NCI-H526 treated with DMSO at 0.1 percent for 48 hours (cell line): ENCODE data around the gene PRICKLE3.

Experiments used
- DNase-seq: peaks from one replicate; lab custom pipeline; 2025; lab: John Stamatoyannopoulos, UW

The PRICKLE3 gene

DNA sequence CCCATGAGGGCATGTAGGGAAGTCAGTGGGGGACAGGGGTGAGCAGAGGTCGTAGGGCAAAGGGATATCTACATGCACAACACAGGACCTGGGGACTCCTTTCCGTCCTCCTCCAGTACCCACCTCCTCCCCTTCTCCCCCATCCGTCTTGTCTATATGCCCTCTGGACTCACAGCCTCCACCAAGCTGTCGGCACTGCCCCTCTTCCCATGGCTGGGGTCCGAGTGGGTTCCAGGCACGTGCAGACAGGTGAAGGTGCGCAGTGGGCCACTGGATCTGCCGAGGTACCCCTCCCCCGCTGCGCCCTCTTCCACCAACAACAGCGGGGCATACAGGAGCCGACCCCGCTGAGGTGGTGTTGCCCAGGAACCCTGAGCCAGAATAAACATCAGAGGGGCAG, 19.3 kb upstream of the PRICKLE3 start:
- DNase-seq: no peak

DNA sequence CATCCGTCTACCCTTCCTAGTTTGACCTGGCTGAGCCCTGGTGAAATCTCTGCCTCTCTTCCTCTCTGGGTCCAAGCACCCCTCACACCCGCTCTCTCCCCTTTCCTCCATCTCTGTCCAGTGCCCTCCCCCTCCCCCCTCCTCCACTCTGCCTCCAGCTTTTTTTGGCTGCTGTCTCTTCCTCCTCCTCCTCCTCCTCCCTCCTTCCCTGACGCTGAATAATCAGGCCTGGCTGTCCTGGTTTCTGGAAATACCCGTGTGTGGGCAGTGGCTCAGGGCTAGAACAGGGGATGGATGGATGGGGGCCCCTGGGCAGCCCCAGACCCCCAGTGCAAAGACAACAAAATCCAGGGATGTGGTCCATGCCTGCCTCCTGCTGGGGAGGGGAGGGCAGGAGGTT, 18.5 kb upstream of the PRICKLE3 start:
- no peak for DNase-seq

DNA sequence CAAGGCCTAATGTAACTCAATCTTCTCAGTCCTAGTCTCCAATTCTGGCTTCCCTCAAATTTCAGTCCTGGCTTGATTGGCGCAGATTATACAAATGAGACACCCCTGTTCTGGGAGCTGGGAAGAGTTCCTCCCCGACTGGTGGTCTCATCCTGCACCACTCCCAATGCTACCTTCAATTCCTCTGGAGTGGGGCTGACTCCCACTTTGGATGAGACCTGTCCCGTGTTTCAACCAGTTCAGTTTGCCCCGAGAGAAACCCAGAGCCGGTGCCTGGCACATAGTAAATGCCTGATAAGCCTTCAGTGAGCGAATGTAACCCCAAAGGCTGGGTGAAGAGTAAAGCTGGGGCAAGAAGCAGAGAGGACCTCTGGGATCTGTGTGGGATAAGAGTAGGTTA, 17.8 kb upstream of the PRICKLE3 start:
- DNase-seq: no peak

DNA sequence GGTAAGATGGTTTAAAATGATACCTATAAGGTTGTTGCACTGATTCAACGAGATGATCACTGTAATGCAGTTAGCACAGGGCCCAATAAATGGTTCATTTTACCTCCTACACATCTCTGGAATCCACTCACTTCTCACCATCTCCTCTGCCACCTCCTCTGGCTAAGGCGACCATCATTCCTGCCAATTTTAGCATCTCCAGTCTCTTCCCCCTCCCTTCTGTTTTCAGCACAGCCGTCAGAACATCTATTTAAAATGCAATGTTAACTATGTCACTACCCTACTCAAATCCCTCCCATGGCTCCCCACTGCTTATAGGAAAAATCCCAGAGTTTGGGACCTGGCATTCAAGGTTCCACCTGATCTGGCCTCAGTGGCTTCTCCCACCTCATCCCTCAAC, 17.4 kb upstream of the PRICKLE3 start:
- DNase-seq: no peak

DNA sequence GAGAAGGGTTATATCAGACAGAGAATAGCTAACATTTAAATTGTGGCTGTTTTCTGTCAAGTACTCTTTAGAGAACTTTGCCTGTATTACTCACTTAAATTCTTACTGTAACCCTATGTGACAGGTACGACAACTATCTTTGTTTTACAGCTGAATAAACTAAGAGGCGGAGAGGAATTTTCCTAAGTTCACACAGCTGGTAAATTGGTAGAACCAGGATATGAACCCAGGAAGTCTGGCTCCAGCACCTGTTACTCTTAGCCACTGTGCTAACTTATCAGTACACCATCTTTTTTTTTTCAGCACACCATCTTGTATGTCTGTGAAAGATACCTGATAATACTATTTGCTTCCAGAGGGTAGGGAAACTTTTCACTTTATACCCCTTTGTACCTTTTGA, 15.8 kb upstream of the PRICKLE3 start:
- DNase-seq: peak; percentile 74

DNA sequence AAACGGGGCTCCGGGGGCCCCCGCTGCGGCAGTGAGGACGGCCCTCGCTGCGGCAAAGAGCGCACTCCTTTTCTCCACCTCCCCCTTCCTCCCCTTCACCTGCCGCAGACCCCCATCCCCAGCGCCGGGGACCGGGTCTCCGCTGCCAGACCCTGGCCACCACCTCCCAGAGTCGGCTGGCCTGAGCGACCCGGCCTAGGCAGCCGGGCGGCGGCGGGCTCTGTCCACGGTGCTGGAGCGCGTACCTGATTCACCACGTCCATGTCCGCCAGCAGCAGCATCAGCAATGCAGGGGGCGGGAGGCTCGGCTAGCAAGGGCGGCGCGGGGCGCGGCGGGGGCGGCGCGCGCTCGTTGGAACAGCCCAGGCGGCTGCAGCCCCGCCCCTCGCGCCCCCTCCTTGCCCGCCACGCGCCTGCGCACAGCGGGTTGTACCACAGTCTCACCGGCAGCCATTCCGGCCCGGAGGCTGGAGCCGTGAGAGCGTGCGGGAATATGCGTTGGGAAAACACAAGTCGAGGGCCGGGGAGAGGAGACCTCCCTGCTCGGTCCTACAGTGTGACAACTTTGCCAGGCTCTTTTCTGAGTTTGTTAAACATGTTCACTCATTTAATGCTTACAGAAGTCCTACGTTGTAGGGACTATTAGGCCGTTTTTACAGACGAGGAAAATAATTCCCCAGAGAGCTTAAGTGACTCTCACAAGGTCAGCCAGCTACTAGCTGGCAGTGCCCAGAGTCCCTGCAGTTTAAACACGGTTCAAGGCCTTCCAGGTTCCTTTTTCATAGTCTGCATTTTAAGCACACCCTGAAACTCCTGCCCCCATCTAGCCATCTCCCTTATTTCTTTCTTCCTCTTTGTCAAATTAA, 14.0 kb upstream of the PRICKLE3 start, which contains the start of gene SYP:
Gene SYP, minus strand, starts transcription at position 288 of the 866 bp plus-strand sequence. Its CDS starts 7 bp downstream, at position 281.
- DNase-seq: peak; percentile 55

DNA sequence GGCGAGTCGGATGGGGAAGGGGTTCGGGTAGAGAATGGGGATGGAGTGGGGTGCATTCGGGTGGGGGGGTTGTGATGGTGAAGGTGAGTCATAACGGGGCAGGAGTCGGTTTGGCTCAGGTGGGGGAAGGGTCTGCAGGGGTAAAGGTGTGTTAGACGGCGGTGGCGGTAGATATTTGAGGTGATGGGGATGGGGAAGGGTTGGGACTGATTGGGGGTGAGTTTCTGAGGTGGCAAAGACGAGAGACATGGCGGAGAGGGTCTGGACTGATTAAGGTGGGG, 13.1 kb upstream of the PRICKLE3 start:
- no peak for DNase-seq

DNA sequence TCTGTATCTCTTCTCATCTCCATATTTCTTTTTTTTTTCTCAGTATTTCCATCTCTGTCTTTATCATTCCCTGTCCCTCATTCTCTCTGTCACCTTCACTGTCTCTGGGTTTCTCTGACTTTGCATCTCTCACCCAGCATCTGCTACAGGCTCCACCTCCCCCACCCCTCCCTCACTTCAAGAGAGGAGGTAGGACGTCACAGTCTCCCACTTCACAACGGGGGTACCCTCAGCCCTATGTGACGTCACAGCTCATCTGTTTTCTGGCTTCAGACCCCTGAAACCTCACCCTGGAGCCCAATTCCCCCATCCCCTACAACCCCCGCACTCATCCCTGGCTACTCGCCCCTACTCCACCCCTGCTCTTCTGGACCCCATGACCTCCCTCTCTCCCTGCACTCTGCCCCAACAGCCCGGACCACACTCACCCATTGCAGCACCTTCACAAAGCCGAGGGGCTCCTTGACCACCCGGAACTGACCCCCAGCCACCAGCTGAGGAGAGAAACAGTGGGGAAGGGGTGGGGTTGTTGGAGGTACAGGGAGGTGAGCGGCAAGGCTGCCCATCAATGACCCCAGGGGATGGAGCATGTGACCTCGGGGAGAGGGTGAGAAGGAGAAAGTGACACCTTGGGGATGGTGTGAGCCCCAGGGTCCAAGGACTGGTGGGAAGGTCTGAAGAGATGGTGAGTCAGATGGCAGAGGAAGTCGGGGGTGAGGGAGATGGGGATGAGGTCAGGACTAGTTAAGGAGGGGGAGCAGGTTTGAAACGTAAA, 12.6 kb upstream of the PRICKLE3 start:
- no peak for DNase-seq

DNA sequence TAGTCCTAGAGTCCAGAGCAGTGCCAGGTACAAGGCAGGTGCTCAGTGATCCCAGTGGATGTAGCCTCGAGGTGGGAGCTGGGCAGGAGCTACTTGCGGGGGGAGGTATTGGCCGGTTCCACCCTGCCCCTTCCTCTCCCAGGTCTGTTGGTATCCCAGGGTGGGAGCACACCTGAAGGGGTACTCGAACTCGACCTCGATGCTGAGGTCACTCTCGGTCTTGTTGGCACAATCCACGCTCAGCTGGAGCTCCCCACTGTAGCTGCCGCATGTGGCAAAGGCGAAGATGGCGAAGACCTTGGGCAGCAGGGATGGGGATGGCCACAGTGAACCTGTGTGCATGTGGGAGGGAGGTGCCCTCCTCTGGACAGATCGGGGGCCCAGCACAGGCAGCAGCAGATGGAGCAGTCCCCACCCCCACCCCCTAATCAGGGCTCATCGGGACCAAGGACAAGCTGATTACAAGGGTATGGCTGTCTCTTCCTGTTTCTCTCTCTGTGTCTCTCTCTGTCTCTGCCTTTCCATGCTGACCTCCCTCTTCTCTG, 11.4 kb upstream of the PRICKLE3 start:
- DNase-seq: no peak

DNA sequence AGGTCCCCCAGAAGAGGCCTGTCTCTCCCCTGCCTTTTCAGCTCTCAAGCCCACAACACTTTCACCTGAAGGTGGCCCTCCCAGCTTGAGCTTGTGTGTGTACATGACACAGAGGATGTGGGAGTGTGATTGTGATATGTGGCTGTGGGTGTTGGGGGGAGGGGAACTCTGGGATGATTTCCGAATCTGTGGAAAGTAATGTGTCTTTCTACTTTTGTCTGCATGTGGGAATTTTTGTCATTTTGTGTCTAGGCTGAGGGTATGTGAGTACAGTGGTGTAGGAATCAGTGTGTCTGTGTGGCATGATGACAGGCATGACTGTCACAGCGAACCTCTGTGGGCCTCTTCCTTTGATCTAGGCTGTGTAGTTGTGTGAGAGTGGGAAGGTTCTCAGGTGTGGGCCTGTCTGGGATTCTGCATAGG, 7.4 kb upstream of the PRICKLE3 start:
- no peak for DNase-seq

DNA sequence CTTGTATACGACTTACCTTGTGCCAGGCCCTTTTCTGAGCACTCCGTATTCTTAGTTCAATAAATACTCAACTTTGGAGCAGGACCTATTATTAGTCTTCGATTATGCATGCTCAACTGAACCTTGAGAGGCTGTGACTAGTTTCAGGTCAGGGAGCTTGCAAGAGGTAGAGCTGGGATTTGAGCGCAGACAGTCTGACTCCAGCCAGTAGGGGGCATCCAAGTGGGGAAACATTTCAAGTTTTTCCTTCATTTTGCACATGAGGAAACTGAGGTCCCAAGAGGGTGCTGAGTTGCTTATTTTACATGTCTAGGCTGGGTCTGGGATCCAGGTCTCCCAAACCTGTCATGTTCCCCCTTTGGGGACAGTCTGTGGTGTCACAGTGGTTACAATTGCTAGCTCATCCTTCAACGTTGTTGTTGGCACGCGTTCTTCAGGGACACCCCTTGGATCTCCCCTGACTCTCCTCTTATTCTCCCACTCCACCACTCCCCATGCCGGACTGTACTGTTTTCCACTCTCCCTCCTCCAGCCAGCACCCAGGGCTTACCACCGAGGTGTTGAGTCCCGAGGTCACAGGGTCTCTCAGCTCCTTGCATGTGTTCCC, 6.7 kb upstream of the PRICKLE3 start:
- no peak for DNase-seq

DNA sequence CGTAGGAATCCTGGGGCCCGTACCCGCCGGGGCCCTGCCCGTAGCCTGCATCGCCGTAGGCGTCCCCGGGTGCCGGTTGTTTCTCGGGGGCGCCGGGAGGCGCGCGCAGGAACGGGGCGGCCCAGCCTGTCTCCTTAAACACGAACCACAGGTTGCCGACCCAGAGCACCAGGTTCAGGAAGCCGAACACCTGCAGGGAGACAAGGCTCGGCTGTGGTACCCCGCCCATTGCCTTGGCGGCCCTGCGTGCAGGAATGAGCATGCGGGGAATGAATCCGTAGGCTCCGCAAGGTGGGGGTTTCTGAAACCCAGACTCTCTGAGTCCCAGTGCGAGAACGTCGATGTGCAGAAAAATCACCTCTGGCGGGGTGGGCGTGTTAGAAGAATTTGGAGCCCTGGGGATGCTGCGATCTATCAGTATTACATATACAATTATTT, 5.4 kb upstream of the PRICKLE3 start:
- no peak for DNase-seq

DNA sequence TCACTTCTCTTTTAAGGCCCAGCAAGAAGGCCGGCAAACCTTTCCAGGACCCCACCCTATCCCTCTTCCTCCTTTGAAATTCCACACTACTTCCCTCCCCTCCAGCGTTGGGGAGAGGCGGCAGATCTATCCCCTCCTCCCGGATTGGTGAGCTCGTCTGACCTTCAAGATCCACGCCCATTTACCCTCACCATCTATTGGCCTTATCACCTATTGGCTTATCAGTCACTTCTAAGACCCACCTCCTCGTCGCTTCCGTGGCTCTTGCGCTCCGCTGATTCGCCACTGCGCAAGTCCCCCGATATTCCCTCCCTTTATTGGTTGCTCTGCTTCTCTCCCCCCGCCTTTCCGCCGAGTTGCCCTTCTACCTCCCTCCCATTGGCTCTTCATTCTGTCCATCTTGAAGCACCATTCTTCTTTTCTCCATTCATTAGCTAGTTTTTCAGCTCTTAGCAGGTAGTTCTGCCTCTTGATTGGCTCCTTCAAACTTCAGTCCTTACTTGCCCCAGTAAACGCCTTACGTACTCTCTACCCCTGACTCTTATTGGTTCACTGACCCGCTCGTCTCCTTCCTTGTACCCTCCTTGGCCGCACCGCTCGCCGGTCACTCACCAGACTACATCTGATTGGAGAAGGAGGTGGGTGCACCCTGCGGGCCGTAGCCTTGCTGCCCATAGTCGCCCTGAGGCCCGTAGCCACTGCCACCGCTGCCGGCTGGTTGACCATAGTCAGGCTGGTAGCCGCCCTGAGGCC, 4.8 kb upstream of the PRICKLE3 start:
- DNase-seq: peak; percentile 98

DNA sequence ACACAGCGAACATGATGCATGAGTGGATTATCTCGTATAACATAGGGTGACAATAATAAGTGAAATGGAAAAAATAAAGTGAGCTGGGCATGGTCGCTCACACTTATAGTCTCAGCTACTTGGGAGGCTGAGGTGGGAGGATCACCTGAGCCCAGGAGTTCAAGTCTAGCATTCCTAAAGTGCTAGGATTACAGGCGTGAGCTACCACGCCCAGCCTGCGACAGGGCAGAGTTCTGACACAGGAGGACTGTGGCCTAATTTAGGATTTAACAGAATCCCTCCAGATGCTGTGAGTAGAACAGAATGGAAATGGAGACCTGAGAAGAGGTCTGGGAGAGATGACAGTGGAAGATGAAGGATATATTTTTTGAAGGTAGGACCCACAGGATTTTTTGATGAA, 3.4 kb upstream of the PRICKLE3 start:
- DNase-seq: no peak

DNA sequence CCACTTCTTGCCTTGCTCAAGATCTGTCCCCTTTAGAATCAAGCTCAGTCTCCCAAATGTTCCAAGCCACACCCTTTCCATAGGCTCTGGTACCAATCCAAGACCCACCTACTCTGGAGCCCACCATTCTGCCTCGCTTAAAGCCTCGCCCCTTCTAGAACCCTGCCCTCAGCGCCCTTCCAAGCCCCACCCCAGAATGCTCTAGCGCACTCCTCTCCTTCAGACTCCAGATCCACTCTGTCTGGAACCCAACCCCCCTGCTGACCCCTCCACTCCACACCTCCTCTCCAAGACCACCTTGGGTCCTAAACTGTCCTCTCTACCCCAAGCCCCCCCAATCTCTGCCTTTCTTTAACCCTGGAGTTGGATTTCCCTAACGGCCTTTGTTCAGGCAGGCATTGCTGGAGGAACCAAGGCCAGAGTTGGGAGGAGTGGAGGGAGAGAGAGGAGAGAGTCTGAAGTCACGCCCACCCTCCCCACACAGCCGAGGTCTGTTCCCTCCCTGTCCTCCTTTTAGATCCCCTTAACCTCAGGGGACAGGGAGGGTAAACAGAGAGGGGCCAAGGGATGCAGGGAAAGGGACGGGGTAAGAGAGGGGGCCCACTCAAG, 2.4 kb upstream of the PRICKLE3 start:
- no peak for DNase-seq

DNA sequence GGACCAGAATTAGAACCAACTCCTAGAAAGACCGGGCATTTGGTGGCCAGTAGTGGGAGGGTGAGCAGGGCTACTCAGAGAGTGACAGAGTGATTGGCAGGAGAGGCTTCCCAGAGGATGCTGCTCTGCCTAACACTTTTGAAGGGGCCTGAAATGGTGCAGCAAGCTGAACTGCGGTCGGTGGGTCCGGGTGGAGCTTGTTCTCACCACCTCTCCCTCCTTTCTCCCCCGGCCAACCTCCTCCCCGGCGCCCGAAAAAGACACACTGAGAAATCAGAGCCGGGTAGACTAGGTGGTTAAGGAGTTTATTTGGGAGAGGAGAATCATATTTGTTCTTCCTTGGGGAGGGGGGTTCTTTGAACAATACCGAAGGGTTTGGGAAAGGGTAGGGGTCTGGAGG, 1.4 kb upstream of the PRICKLE3 start:
- no peak for DNase-seq

DNA sequence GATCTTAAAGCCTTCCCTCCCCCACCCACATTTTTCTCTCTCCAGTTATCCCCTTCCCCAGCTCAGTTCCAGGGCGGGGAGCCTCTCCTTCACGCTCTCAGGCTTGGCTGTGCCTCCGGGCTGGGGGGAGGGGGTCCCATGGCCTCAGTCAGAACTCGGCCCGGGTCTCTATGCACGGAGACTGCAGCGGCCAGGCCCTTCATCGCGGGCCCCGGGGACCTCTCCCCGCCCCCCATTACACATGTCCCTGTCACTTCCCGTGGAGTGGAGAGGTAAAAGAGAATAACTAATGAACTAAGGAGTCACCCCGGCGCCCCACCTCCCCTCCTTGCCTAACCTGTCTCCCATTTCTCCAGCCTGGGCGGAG, 838 bp upstream of the PRICKLE3 start:
- no peak for DNase-seq

DNA sequence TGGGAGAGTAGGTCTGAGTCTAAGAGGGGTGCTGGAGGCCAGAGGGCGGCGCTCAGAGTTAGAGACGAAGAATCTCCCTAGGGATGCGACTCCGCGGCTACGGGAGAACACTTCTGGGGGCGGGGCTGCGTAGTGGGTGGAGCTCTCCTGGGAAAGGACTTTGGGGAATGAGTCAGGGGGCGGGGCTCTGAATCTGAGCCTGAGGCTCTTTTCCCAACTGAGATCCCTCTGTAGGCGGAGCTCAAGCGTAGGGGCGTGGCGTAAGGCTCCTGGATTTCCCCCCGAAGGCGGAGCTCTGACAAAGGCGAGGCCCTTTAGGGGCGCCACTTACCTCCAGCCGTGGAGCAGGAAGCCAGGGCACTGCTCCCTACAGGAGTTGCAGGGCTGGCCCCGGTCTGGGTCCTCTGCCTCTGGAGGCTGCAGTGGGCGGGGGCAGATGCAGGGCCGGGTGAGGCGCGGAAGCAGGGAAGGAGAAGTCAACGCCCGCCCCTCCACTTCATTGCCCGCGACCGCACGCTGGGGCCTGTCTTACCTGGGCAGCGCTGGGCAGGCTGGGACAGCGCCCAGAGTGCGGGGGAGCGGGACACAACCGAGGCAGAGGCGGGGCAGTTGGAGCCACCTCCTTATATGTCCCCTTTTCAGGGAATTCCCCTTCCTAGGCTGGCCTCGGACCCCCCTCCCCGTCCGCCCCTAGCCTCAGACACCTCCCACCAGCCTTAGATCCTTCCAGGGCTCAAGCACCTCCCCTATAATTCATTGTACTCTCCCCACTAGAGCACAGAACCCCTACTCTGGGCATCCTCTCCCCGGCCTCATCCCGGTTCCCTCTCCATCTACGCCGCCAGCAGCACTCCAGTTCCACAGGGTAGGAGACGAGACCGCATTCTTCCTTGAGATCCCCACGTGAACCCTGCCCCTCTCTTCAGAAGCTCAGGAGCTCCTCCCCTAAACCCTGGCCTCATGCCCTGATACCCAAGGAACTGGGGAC, 1.6 kb downstream of the PRICKLE3 start:
- DNase-seq: peak; percentile 86

DNA sequence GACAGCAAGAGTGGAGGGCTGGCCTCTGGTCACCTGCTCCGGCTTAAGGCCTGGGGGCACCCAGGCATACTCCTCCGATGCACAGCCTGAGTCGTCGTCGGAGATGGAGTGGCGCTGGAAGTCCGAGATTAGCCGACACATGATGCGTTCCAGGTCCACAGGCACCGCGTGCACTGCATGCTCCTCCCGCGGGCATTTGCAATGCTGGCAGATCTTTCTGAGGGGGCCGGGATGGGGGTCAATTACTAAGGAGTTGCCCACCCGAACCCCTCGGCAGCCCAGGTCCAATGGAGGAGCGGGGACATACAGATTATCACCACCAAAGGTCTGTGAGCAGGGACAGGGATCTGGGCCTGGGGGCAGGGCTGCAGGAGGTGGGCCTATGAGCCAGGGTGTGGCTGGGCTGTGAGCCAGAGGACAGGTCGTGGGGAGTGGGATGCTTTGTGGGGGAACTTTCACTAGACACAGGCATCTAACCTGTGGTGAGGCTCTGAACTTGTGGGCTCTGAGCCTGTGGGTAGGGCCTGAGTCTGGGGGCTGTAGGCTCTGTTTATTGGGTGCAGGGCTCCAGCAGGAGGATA, 2.4 kb downstream of the PRICKLE3 start:
- no peak for DNase-seq

DNA sequence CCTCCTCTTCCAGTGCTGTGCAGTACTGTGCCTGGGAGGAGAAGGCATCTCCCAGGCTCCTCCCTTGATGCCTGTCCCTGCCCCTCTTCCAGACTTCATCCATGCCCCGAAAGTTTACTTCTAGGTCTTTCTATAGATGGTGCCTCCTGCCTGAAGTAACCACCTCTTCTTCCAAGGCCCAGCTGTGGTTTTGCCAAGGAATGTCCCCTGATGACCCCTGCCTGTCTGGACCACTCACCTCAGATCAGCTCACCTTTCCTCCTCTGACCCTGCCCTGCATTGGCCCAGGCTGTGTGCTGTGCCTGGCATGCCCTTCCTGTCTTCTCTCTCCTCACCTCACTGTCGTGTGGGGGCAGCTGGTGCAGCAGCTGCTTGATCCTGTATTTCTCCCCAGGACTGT, 6.8 kb downstream of the PRICKLE3 start:
- DNase-seq: no peak
